IPS DF 6.9 (cell line): ENCODE data around the gene CRTC3.
A peak's percentile ranks its signal among the peaks of the same experiment; 100 is the strongest.
"Not testable (repeated sequence)": the region's sequence is repeated elsewhere in the genome, so short reads cannot be mapped to it uniquely, and the experiment has no call there.

Experiments
- DNase-seq: peaks from one replicate; pipeline ENCODE4 v3.0.0-alpha.2; 2013; ENCODE audit warnings: low read depth, low spot score
- H3K27ac ChIP-seq: one replicate; pipeline ENCODE4 v1.5.1; 2013; ENCODE audit warnings: low read length, control low read depth
- H3K27me3 ChIP-seq: 2 replicates; pipeline ENCODE4 v1.6.1; 2013; ENCODE audit warnings: mild to moderate bottlenecking, low read length; ENCODE audit not compliant: control insufficient read depth, insufficient read depth
- H3K36me3 ChIP-seq: 2 replicates; pipeline ENCODE4 v1.6.1; 2013; ENCODE audit warnings: low read length; ENCODE audit not compliant: control insufficient read depth, insufficient read depth
- H3K4me1 ChIP-seq: 2 replicates; pipeline ENCODE4 v1.6.1; 2013; ENCODE audit warnings: low read length; ENCODE audit not compliant: control insufficient read depth, insufficient read depth
- H3K4me3 ChIP-seq: 2 replicates; pipeline ENCODE4 v1.5.1; 2013; ENCODE audit warnings: mild to moderate bottlenecking, low read length
- H3K9me3 ChIP-seq: 2 replicates; pipeline ENCODE4 v1.6.1; 2013; ENCODE audit warnings: low read length, inconsistent platforms; ENCODE audit not compliant: control insufficient read depth, insufficient read depth
- WGBS: extraction: QIAGEN DNeasy Blood & Tissue Kit; methylation state at CpG from one replicate; pipeline ENCODE4 v1.1.7; 2013; ENCODE audit warnings: mixed read lengths, missing lambda C conversion rate; ENCODE audit not compliant: insufficient read length, insufficient coverage; 5-methylcytosine and 5-hydroxymethylcytosine counted together

The CRTC3 gene

GRCh38 chr15:90519688-90520087 lies 10.0 kb upstream of the CRTC3 start:
- Histone ChIP-seq H3K27ac (no peak overlapping the region), H3K4me1 (no peaks in the 10 kb centered on the region), H3K27me3 (no peaks in the 10 kb centered on the region), H3K9me3 (no peaks in the 10 kb centered on the region), H3K4me3 (no peak overlapping the region), H3K36me3 (no peaks in the 10 kb centered on the region)
- WGBS: no CpG with 5 or more reads among the region's 1 CpG
- DNase-seq: no peak

DNA sequence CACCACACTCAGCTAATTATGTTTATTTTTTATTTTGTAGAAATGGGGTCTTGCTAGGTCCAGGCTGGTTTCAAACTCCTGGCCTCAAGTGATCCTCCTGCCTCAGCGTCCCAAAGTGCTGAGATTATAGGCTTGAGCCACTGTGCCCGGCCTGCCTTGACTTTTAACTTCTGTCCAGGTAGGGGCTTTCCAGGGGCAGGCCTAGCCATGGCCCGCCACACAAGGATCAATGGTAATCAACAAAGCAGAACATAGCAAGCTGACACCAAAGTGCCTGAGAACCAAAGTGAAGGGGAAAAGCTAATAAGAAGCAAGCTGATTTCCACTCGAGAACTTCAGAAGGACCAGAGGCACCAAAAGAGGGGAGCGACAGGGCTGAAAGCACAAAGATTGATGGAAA lies 9.4 kb upstream of the CRTC3 start:
- Histone ChIP-seq H3K27me3 (no peaks in the 10 kb centered on the region), H3K36me3 (no peaks in the 10 kb centered on the region), H3K4me3 (no peak overlapping the region), H3K9me3 (no peaks in the 10 kb centered on the region), H3K27ac (no peak overlapping the region), H3K4me1 (no peaks in the 10 kb centered on the region)
- no peak for DNase-seq
- WGBS: no CpG with 5 or more reads among the region's 5 CpGs

- H3K4me3 ChIP-seq: no peak overlapping the region
These were observed 6.3 kb upstream of the CRTC3 start for GRCh38 chr15:90523373-90523772.

GRCh38 chr15:90524018-90524803 lies 5.5 kb upstream of the CRTC3 start:
- WGBS: no CpG with 5 or more reads among the region's 6 CpGs
- not testable (repeated sequence) for H3K36me3 ChIP-seq, DNase-seq

More at GRCh38 chr15:90523373-90523772, 6.3 kb upstream of the CRTC3 start:
- no peaks in the 10 kb centered on the region; the same call in 1 of the 2 replicates for H3K27me3 ChIP-seq
- H3K27ac ChIP-seq: no peak overlapping the region
- no peaks in the 10 kb centered on the region for H3K9me3 ChIP-seq
- DNase-seq: no peak
- no peaks in the 10 kb centered on the region for H3K36me3 ChIP-seq
- H3K4me1 ChIP-seq: no peaks in the 10 kb centered on the region
- no CpG with 5 or more reads among the region's 3 CpGs for WGBS

GRCh38 chr15:90529011-90529370 lies 732 bp upstream of the CRTC3 start:
- 0 out of 2 replicates have a peak, but pooled peaks cover 1% of the 10 kb centered on the region for H3K4me1 ChIP-seq
- H3K36me3 ChIP-seq: no peaks in the 10 kb centered on the region
- peaks cover 18% of the 10 kb centered on the region for H3K27me3 ChIP-seq
- H3K9me3 ChIP-seq: no peaks in the 10 kb centered on the region
- peak overlapping the region; percentile 40; the same call in 1 of the 2 replicates for H3K4me3 ChIP-seq
- H3K27ac ChIP-seq: no peak overlapping the region
- WGBS: no CpG with 5 or more reads among the region's 15 CpGs
- DNase-seq: no peak

More at GRCh38 chr15:90524018-90524803, 5.5 kb upstream of the CRTC3 start:
- H3K27ac ChIP-seq, H3K4me1 ChIP-seq, H3K9me3 ChIP-seq, H3K4me3 ChIP-seq, H3K27me3 ChIP-seq: not testable (repeated sequence)

DNA sequence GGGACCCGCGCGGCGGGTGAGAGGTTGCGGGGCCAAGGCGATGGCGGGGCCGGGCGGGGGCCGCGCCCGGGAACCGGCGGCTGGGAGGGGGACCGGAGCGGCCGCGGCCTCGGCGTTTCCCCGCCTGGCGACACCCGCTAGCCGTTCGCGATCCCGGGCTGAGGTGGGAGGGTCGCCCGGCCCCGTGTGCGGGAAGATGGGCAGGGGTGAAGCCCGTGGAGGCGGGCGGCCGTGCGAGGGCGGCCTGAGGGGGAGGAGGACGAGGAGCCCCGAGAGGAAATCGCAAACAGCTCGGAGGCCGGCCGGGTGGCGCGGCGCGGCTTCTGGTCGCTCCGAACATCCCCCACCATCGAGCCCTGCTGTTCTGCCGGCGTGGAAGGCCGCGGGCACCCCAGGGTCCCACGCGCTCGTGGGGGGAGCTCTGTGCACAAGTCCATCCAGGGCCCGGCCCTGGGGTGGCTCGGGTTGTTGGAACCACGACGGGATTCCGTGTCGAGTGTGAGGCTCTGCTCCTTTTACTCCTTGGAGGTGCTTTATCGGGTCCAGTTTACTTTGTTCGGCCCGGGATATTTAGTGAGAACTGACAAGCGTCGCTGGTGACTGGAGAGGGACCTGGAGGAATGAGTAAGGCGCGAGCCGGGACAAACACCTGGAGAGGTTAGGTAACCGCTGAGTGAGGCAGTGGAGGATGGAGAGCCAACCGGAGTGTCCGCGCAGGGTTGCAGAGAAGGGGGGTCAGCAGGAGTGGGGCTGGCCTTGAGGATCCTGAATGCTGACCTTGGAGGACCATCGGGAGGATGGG lies 728 bp downstream of the CRTC3 start:
- Histone ChIP-seq H3K27ac (no peak overlapping the region), H3K9me3 (no peaks in the 10 kb centered on the region), H3K4me3 (peak overlapping the region; percentile 40), H3K27me3 (peaks cover 18% of the 10 kb centered on the region), H3K4me1 (0 out of 2 replicates have a peak, but pooled peaks cover 1% of the 10 kb centered on the region), H3K36me3 (no peaks in the 10 kb centered on the region)
- WGBS: no CpG with 5 or more reads among the region's 76 CpGs
- peak; percentile 20 for DNase-seq

DNA sequence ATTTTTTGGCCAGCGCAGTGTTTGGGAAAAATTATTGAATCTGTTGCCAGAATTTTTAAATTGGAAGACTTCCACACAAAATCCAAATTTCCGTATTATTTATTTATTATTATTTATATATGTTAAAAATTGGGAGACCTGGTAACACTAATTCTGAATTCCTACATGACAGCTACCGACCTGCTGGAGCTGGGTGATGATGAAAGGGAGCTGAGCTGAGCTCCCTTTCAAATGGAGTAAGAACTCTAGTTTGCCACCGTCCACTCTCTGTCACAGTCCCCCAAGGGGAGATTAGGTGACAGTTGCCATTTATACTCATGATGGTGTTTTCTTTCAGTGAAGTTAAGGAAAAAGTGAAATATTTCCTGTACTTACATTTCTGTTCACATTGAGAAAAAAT lies 1.4 kb downstream of the CRTC3 start:
- no CpG with 5 or more reads among the region's 4 CpGs for WGBS

GRCh38 chr15:90535254-90535653 lies 5.5 kb downstream of the CRTC3 start:
- 100% methylated on average over 2 of the region's 5 CpGs for WGBS
- Histone ChIP-seq H3K36me3 (no peaks in the 10 kb centered on the region), H3K4me1 (peaks cover 2% of the 10 kb centered on the region; the same call in 1 of the 2 replicates), H3K27me3 (peaks cover 9% of the 10 kb centered on the region), H3K4me3 (no peak overlapping the region), H3K27ac (no peak overlapping the region), H3K9me3 (no peaks in the 10 kb centered on the region)
- DNase-seq: no peak

More for the DNA sequence above, 1.4 kb downstream of the CRTC3 start:
- Histone ChIP-seq H3K27ac (no peak overlapping the region), H3K4me1 (0 out of 2 replicates have a peak, but pooled peaks cover 1% of the 10 kb centered on the region), H3K9me3 (no peaks in the 10 kb centered on the region), H3K27me3 (peaks cover 18% of the 10 kb centered on the region), H3K36me3 (no peaks in the 10 kb centered on the region), H3K4me3 (no peak overlapping the region)
- no peak for DNase-seq

DNA sequence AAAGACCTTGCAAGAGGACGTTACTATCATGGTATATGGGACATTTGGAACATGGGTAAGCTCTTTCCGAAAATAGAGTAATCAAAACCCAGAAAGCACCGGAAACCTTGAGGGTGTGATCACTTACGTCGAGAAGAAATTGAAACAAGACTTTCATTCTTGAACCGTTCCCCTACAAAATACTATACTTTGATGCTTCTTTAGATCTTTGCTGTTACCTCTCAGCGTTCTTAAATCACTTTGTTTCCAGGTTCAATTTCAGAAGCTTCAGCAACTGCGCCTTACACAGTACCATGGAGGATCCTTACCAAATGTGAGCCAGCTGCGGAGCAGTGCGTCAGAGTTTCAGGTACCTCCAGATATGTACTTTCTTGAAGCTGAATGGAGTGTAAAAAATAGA lies 10.1 kb downstream of the CRTC3 start:
- no CpG with 5 or more reads among the region's 10 CpGs for WGBS

GRCh38 chr15:90540768-90541167 lies 11.0 kb downstream of the CRTC3 start:
- H3K4me3 ChIP-seq: no peak overlapping the region
- no peaks in the 10 kb centered on the region for H3K27me3 ChIP-seq
- no CpG with 5 or more reads among the region's 3 CpGs for WGBS
- no peak overlapping the region for H3K27ac ChIP-seq
- no peaks in the 10 kb centered on the region for H3K36me3 ChIP-seq
- no peaks in the 10 kb centered on the region for H3K9me3 ChIP-seq
- H3K4me1 ChIP-seq: peaks cover 2% of the 10 kb centered on the region; the same call in 1 of the 2 replicates
- DNase-seq: no peak

More for the DNA sequence above, 10.1 kb downstream of the CRTC3 start:
- H3K9me3 ChIP-seq: no peaks in the 10 kb centered on the region
- H3K36me3 ChIP-seq: no peaks in the 10 kb centered on the region
- no peak overlapping the region for H3K4me3 ChIP-seq
- peaks cover 2% of the 10 kb centered on the region; the same call in 1 of the 2 replicates for H3K4me1 ChIP-seq
- no peak overlapping the region for H3K27ac ChIP-seq
- no peak for DNase-seq
- H3K27me3 ChIP-seq: no peaks in the 10 kb centered on the region
